Measurements from ENCODE around the gene OR52I2.
A peak's percentile ranks its signal among the peaks of the same experiment; 100 is the strongest.

The OR52I2 gene

DNA sequence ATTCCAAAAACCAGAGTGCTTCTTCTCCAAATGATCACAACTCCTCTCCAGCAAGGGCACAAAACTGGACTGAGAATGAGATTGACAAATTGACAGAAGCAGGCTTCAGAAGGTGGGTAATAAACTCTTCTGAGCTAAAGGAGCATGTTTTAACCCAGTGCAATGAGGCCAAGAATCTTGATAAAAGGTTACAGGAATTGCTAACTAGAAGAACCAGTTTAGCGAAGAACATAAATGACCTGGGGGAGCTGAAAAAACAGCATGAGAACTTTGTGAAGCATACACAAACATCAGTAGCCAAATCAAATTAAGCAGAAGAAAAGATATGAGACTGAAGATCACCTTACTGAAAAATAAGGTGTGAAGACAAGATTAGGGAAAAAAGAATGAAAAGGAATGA lies 21.1 kb upstream of the OR52I2 start:
- no peaks in the 10 kb centered on the region for H3K4me1 ChIP-seq
- no peak overlapping the region for H3K4me3 ChIP-seq (ENCODE audit: low read depth, low read length)
- no peak for TF ChIP-seq CTCF (IDR thresholded peaks at IDR 0.05)
- H3K27me3 ChIP-seq (ENCODE audit: control insufficient read depth, insufficient read depth, low read length) = no peaks in the 10 kb centered on the region
- no peak overlapping the region for H3K9ac ChIP-seq
- H3K79me2 ChIP-seq = no peaks in the 10 kb centered on the region
- H3K9me3 ChIP-seq (ENCODE audit: control insufficient read depth, low read length) = no peaks in the 10 kb centered on the region
- H2AFZ ChIP-seq = no peak overlapping the region
- H3K27ac ChIP-seq = no peak overlapping the region
- H3K4me2 ChIP-seq (ENCODE audit: low read length) = peak overlapping the region; percentile 22
- H3K36me3 ChIP-seq (ENCODE audit: control insufficient read depth, insufficient read depth, low read length) = no peaks in the 10 kb centered on the region

- Histone ChIP-seq H3K4me2 (ENCODE audit: low read length) (no peak overlapping the region), H3K79me2 (no peaks in the 10 kb centered on the region), H2AFZ (no peak overlapping the region), H3K9me3 (ENCODE audit: control insufficient read depth, low read length) (no peaks in the 10 kb centered on the region), H3K27me3 (ENCODE audit: control insufficient read depth, insufficient read depth, low read length) (no peaks in the 10 kb centered on the region), H3K36me3 (ENCODE audit: control insufficient read depth, insufficient read depth, low read length) (no peaks in the 10 kb centered on the region), H3K4me1 (no peaks in the 10 kb centered on the region), H3K27ac (no peak overlapping the region), H3K4me3 (ENCODE audit: low read depth, low read length) (no peak overlapping the region), H3K9ac (no peak overlapping the region)
- no peak for TF ChIP-seq CTCF (IDR thresholded peaks at IDR 0.05)
Measured at GRCh38 chr11:4565371-4565770, 16.2 kb upstream of the OR52I2 start.

- Histone ChIP-seq H3K27me3 (ENCODE audit: control insufficient read depth, insufficient read depth, low read length) (no peaks in the 10 kb centered on the region), H3K27ac (no peak overlapping the region), H3K79me2 (no peaks in the 10 kb centered on the region), H3K4me1 (no peaks in the 10 kb centered on the region), H3K9me3 (ENCODE audit: control insufficient read depth, low read length) (no peaks in the 10 kb centered on the region), H3K9ac (no peak overlapping the region), H3K4me3 (ENCODE audit: low read depth, low read length) (no peak overlapping the region), H3K4me2 (ENCODE audit: low read length) (no peak overlapping the region), H2AFZ (no peak overlapping the region), H3K36me3 (ENCODE audit: control insufficient read depth, insufficient read depth, low read length) (no peaks in the 10 kb centered on the region)
- TF ChIP-seq CTCF (IDR thresholded peaks at IDR 0.05) = no peak
Measured at GRCh38 chr11:4569075-4569474, 12.5 kb upstream of the OR52I2 start.

GRCh38 chr11:4576880-4577279 lies 4.7 kb upstream of the OR52I2 start:
- Histone ChIP-seq H3K79me2 (no peaks in the 10 kb centered on the region), H3K9me3 (ENCODE audit: control insufficient read depth, low read length) (no peaks in the 10 kb centered on the region), H3K4me1 (no peaks in the 10 kb centered on the region), H3K4me2 (ENCODE audit: low read length) (no peak overlapping the region), H3K36me3 (ENCODE audit: control insufficient read depth, insufficient read depth, low read length) (no peaks in the 10 kb centered on the region), H3K27ac (no peak overlapping the region), H2AFZ (no peak overlapping the region), H3K4me3 (ENCODE audit: low read depth, low read length) (no peak overlapping the region), H3K9ac (no peak overlapping the region), H3K27me3 (ENCODE audit: control insufficient read depth, insufficient read depth, low read length) (no peaks in the 10 kb centered on the region)
- no peak for TF ChIP-seq CTCF (IDR thresholded peaks at IDR 0.05)

GRCh38 chr11:4577761-4578160 lies 3.8 kb upstream of the OR52I2 start:
- Histone ChIP-seq H3K4me1 (no peaks in the 10 kb centered on the region), H3K4me3 (ENCODE audit: low read depth, low read length) (no peak overlapping the region)

More at GRCh38 chr11:4577761-4578160, 3.8 kb upstream of the OR52I2 start:
- H3K9me3 ChIP-seq (ENCODE audit: control insufficient read depth, low read length) = no peaks in the 10 kb centered on the region
- TF ChIP-seq CTCF (IDR thresholded peaks at IDR 0.05) = no peak
- H3K9ac ChIP-seq = no peak overlapping the region
- no peaks in the 10 kb centered on the region for H3K79me2 ChIP-seq
- no peak overlapping the region for H3K4me2 ChIP-seq (ENCODE audit: low read length)
- no peaks in the 10 kb centered on the region for H3K27me3 ChIP-seq (ENCODE audit: control insufficient read depth, insufficient read depth, low read length)
- no peak overlapping the region for H2AFZ ChIP-seq
- no peak overlapping the region for H3K27ac ChIP-seq
- H3K36me3 ChIP-seq (ENCODE audit: control insufficient read depth, insufficient read depth, low read length) = no peaks in the 10 kb centered on the region

Measured in parathyroid adenoma (tissue), 2 donors.